ENCODE data around the gene ZSWIM8. TPM values are rescaled to one million over a fixed set of nuclear protein-coding genes. Genes with fewer than 3 reads are reported as not detected.

ZSWIM8 gene
- total and polyA plus RNA-seq, 2 donors (not counting 1 experiment from before 2014, with no cell fraction given): 37.9 to 60.9 TPM

DNA sequence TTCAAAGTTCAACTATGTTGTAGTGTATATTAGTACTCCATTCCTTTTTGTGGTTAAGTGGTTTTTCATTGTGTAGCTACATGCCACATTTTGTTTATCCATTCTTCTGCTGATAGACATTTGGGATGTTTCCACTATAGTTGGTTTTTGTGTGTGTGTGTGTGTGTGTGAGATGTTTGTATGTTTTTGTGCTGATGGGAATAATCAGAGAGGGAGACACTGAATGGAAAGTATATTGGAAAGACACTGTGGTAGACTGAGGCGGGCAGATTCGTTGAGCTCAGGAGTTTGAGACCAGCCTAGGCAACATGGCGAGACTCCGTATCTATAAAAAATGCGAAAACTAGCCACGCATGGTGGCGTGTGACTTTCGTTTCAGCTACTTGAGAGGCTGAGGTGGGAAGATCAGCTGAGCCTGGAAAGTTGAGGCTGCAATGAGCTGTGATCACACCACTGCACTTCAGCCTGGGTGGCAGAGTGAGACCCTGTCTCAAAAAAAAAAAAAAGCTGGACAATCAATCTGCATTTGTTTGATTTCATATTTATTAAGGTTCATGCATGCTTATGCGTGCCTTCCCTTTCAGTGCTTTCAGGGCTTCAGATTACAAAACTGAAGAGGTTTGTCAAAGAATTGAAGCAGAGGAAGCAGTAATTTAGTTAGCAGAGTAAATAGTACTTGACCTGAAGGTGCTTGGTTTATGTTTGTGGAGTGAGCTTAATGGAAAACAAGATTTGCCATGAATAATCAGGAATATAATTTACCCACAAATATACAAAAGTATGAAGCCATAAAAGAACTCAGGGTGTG is 26.5 kb upstream of the ZSWIM8 start:
- no peaks in the 10 kb centered on the region for H4K20me1 ChIP-seq (ENCODE audit: control insufficient read depth, extremely low read depth, insufficient read depth, low read length)
- no peak overlapping the region for H3K27ac ChIP-seq (ENCODE audit: insufficient read depth, low read length)
- no peak overlapping the region for H2AFZ ChIP-seq (ENCODE audit: low read length)
- H3K27me3 ChIP-seq (ENCODE audit: control insufficient read depth, insufficient read depth, low read length): no peaks in the 10 kb centered on the region
- DNase-seq (ENCODE audit: low read depth in 2 of 2): no peak
- H3K4me2 ChIP-seq (ENCODE audit: extremely low read depth, insufficient read depth, low read length): no peak overlapping the region
- H3K36me3 ChIP-seq (ENCODE audit: control insufficient read depth, insufficient read depth, low read length): peaks cover 13% of the 10 kb centered on the region
- no peaks in the 10 kb centered on the region for H3K9me3 ChIP-seq (ENCODE audit: control insufficient read depth, insufficient read depth, low read depth, low read length)
- no peak for TF ChIP-seq CTCF (conservative IDR thresholded peaks at IDR 0.05 in 1 of 2, IDR thresholded peaks at IDR 0.05 in 1 of 2; ENCODE audit: low read depth in 1 of 2, low read length in 2 of 2)
- TF ChIP-seq EZH2 (IDR thresholded peaks at IDR 0.05; ENCODE audit: low read length, missing control alignments): no peak
- no peak overlapping the region for H3K9ac ChIP-seq (ENCODE audit: insufficient read depth, low read length)
- peaks cover 1% of the 10 kb centered on the region for H3K79me2 ChIP-seq (ENCODE audit: control insufficient read depth, insufficient read depth, low read length)
- no peak overlapping the region for H3K4me3 ChIP-seq (replicated peaks in 1 of 4; ENCODE audit: control extremely low read depth in 1 of 4, insufficient read depth in 1 of 4, low read depth in 3 of 4, low read length in 4 of 4)
- no peaks in the 10 kb centered on the region for H3K4me1 ChIP-seq (ENCODE audit: control insufficient read depth, extremely low read depth, insufficient read depth, low read length)

DNA sequence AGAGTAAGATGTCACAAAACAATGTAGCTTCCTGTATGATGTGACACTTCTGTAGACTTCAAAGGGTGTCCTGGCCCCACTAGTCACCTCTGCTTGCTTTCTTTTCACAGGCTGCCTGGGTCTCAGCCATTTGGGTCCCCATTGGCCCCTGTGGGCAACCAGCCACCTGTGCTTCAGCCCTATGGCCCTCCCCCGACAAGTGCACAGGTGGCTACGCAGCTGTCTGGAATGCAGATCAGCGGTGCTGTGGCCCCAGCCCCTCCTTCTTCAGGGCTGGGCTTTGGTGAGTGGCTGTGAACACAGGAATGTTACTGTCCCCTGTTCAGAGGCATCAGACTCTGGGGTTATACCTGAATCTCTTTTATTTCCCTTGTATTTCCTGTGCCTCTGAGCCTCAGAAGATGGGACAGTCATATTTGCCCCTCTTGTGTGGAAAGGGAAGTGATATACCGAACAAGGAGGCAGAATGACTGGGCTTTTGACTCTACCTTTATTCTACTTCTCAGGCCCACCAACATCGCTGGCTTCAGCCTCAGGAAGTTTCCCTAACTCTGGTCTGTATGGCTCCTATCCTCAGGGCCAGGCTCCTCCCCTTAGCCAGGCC is 25.8 kb upstream of the ZSWIM8 start:
- DNase-seq (ENCODE audit: low read depth in 2 of 2): no peak
- H2AFZ ChIP-seq (ENCODE audit: low read length): no peak overlapping the region
- no peak overlapping the region for H3K9ac ChIP-seq (ENCODE audit: insufficient read depth, low read length)
- peaks cover 14% of the 10 kb centered on the region for H3K36me3 ChIP-seq (ENCODE audit: control insufficient read depth, insufficient read depth, low read length)
- peaks cover 1% of the 10 kb centered on the region for H3K79me2 ChIP-seq (ENCODE audit: control insufficient read depth, insufficient read depth, low read length)
- TF ChIP-seq EZH2 (IDR thresholded peaks at IDR 0.05; ENCODE audit: low read length, missing control alignments): no peak
- TF ChIP-seq CTCF (conservative IDR thresholded peaks at IDR 0.05 in 1 of 2, IDR thresholded peaks at IDR 0.05 in 1 of 2; ENCODE audit: low read depth in 1 of 2, low read length in 2 of 2): no peak
- no peak overlapping the region for H3K27ac ChIP-seq (ENCODE audit: insufficient read depth, low read length)
- H3K27me3 ChIP-seq (ENCODE audit: control insufficient read depth, insufficient read depth, low read length): no peaks in the 10 kb centered on the region
- no peak overlapping the region for H3K4me2 ChIP-seq (ENCODE audit: extremely low read depth, insufficient read depth, low read length)
- H4K20me1 ChIP-seq (ENCODE audit: control insufficient read depth, extremely low read depth, insufficient read depth, low read length): no peaks in the 10 kb centered on the region
- H3K4me3 ChIP-seq (replicated peaks in 1 of 4; ENCODE audit: control extremely low read depth in 1 of 4, insufficient read depth in 1 of 4, low read depth in 3 of 4, low read length in 4 of 4): no peak overlapping the region
- H3K9me3 ChIP-seq (ENCODE audit: control insufficient read depth, insufficient read depth, low read depth, low read length): no peaks in the 10 kb centered on the region
- H3K4me1 ChIP-seq (ENCODE audit: control insufficient read depth, extremely low read depth, insufficient read depth, low read length): no peaks in the 10 kb centered on the region

DNA sequence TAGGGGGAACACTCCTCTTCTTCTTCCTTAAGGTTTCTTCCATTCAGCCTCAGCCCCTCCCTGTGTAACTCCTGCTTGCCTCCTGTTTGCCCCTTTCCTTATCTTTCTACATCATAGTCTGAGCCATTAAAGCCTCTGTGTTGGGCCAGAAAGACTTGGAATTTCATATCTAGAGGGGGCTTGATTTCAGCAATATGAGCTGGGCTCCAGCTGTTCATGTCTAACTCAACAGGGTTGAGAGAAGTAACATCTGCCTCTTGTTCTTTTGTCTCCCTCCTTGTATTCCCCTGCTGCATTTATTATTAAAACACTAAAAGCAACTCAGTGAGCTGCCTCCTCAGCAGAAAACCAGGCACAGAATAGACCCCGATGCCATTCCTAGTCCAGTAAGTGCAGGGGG is 23.6 kb upstream of the ZSWIM8 start:
- H4K20me1 ChIP-seq (ENCODE audit: control insufficient read depth, extremely low read depth, insufficient read depth, low read length): no peaks in the 10 kb centered on the region
- peaks cover 1% of the 10 kb centered on the region for H3K79me2 ChIP-seq (ENCODE audit: control insufficient read depth, insufficient read depth, low read length)
- H3K9ac ChIP-seq (ENCODE audit: insufficient read depth, low read length): no peak overlapping the region
- no peak overlapping the region for H3K27ac ChIP-seq (ENCODE audit: insufficient read depth, low read length)
- H3K36me3 ChIP-seq (ENCODE audit: control insufficient read depth, insufficient read depth, low read length): peaks cover 23% of the 10 kb centered on the region
- H3K4me2 ChIP-seq (ENCODE audit: extremely low read depth, insufficient read depth, low read length): no peak overlapping the region
- no peak overlapping the region for H3K4me3 ChIP-seq (replicated peaks in 1 of 4; ENCODE audit: control extremely low read depth in 1 of 4, insufficient read depth in 1 of 4, low read depth in 3 of 4, low read length in 4 of 4)
- no peaks in the 10 kb centered on the region for H3K27me3 ChIP-seq (ENCODE audit: control insufficient read depth, insufficient read depth, low read length)
- H2AFZ ChIP-seq (ENCODE audit: low read length): no peak overlapping the region
- no peaks in the 10 kb centered on the region for H3K9me3 ChIP-seq (ENCODE audit: control insufficient read depth, insufficient read depth, low read depth, low read length)
- TF ChIP-seq CTCF (conservative IDR thresholded peaks at IDR 0.05 in 1 of 2, IDR thresholded peaks at IDR 0.05 in 1 of 2; ENCODE audit: low read depth in 1 of 2, low read length in 2 of 2) (no peak), EZH2 (IDR thresholded peaks at IDR 0.05; ENCODE audit: low read length, missing control alignments) (no peak)
- H3K4me1 ChIP-seq (ENCODE audit: control insufficient read depth, extremely low read depth, insufficient read depth, low read length): no peaks in the 10 kb centered on the region
- no peak for DNase-seq (ENCODE audit: low read depth in 2 of 2)
